ENCODE data around the gene METTL17.
"Not testable (repeated sequence)": the region's sequence is repeated elsewhere in the genome, so short reads cannot be mapped to it uniquely, and the experiment has no call there.

The METTL17 gene

DNA sequence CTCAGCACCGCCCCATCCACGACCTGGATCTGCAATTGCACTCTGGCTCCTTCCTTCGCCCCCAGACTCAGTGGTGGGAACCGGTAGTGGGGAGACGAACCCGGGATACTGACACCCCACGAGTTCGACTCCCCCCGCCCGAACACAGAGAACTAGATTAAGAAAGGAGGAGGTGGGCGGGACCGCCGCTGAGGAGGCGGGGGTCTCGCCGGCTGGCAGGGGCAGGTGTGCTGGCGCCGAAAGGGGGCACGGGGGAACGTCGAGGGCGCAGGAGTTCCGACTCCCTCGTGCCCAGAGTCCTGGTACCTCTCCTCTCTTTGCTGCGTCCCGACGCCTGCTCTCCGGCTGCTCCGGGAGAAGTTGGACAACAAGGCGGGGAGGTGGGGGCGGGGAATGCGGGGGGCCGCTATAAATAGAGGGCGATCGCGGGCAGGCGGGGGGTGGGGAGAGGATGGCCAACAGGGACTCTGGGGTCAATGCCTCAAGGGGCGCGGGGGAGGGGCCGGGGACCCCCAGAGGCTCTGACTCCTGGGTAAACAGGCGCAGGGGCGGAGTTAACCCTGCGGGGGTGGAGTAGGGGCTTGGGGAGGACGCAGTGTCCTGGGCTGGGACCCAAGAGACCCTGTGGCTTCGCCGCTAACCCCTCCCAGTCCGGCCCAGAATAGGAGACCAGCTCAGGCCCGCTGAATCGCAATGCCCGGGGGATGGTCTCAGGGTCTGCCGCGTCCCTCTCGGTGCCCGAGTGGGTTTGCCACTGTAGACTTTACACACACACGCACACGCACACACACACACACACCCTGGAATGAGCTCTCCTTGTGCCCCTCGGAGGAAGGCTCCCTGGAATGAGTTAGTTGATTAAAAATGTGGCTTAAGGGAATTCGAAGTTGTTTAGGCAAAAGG lies 35.8 kb downstream of the METTL17 start:
- DNase-seq, result no peak

- DNase-seq, result no peak
These were observed 36.7 kb downstream of the METTL17 start for GRCh38 chr14:21026274-21026987.

DNA sequence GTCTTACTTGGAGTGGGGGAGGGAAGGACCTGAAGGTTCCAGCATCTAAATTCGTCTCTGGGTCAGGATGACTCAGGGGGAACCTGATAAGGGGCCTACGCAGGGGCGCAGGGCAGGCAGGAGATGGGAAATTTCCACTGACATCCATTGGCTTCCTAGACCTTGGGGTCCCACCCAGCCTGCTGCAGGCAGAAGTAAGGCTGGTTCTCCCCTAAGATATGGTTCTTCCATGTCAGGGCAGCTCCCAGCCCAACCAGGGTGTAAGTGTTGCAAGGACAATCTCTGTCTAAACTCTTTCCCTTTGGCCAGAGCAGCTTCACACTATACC lies 37.2 kb downstream of the METTL17 start:
- DNase-seq, result no peak

- DNase-seq, result no peak
These were observed 40.1 kb downstream of the METTL17 start, which contains the start of gene TPPP2 for GRCh38 chr14:21029917-21030316. TPPP2 (plus strand) TSS chr14:21030217; CDS start chr14:21030582, 365 bp downstream.

GRCh38 chr14:21030531-21030930 lies 40.8 kb downstream of the METTL17 start:
- no peak for DNase-seq

- DNase-seq, result no peak
These were observed 42.7 kb downstream of the METTL17 start for GRCh38 chr14:21032326-21033132.

DNA sequence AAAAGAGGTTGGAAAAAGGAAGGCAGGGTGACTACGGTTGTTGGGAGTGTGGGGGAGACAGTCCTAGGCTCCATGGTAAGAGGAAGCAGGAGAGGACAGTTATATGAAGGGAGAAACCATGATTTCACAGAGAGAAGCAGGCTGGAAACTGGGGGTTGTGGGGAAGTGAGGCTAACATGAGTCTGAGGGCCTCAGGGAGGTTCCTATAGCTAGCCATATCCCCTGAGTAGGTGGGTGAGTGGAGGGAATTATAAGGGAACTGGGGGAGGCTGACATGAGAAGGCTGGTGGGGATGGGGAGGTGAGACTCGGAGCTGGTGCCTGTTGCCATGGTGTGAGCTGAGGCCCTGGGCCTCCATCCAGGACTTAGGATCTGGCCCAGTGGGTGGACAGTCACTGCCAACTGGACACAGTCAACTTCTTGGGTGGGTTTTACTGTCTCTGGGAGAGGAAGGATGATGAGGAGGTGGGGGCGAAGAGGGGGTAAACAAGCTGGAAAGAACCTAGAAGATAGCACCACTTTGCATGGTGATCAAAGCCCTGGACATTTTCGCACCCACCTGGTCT lies 43.4 kb downstream of the METTL17 start:
- no peak for DNase-seq

GRCh38 chr14:21034707-21035106 lies 44.9 kb downstream of the METTL17 start, which contains the start of gene RNASE13:
RNASE13 (minus strand) TSS chr14:21034807; CDS start chr14:21034288, 519 bp downstream.
- no peak for DNase-seq

DNA sequence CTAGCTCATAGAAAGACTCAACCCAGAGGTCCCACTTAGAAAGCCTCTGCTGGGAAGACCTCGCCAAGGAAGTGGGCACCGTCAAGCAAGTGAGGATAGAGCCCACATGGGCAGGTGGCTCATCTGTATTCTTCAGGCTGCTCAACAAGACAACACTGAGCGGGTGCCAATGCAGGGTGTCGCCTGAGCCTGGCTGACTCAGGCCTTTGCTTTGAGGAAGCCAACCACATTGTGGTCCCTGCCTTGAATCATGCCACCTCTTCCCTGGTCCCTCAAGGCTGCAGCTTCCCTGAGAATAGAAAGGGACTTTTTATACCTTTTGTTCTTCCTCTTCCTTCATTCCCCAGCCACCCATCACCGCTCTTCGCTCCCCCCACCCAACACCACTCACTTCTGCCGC lies 47.0 kb downstream of the METTL17 start:
- DNase-seq, result no peak

DNA sequence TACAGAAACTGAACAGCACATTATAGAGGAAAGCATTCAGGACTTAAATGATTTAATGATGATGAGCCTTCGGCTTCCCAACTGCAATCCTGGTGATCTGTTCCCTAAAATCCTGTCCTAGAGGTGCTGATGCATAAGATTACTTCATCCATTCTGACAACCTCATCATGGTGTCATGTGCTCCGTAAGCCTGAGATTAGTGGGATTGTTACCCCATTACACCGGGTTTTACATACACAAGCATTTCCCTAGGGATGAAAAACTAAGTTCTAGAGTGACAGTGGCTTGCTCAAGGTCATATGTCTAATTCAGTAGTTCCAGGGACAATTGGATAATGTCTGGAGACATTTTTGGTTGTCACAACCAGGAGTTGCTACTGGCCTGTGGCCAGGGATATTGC lies 47.4 kb downstream of the METTL17 start:
- no peak for DNase-seq

GRCh38 chr14:21038441-21039422 lies 49.0 kb downstream of the METTL17 start:
- peak; percentile 27 for DNase-seq

DNA sequence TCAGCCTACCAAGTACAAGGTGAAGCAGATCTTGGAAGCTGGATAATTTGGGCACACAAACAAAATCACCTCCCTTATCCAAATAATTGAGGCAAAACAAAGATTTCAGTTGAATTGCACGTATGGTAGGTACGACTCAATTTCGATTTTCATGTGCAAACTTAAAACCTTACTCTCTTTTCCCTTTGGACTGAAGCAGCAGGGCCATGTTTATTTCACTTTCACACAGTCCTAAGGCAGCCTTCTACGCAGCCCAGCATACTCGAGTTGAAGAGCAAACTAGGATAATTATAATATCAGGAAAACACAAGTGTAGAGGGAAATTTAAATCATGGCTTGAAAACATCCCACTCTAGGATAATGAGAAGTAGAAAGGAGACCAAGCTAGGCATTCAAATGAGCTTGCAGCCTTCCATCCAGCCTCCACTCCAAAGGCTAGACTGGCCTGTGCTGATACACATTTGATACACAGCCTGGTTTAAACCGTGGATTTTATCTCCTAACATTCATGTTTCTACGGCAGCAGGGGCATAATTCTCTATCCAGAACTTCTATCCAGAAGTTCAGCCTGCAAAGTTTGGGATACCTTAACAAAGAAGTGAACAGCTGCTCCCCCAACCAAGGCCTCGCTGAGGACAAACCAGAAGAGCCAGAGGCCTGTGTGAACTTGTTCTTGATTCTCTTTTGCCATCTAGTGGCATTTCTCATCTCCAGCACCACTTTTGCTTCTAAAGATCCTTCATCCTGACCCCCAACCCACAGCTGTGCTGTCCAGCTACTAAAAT lies 50.0 kb downstream of the METTL17 start:
- DNase-seq, result peak; percentile 54

DNA sequence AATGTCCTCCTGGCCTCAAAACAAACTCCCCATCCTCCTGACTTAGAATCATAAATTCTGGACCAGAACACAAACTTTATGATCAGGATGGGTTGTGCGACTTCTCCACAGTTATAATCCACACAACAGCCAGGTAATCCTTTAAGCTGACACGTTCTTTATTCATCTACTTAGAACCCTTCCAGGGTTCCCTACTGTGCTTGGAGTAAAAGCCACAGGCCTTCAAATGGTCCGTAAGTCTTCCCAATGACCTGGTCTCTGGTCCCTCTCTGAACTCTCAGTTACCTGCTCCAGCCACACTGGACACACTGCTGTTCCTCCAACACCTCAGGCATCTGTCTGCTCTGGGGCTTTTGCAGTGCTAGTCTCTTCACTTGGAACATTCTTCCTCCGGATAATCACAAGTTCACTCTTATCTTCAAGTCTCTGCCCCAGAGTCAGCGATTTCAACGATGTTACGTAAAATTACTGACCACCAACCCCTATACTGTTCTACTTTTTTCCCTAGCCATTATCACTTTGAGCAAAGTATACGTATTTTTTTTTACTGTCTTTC lies 50.7 kb downstream of the METTL17 start:
- no peak for DNase-seq

DNA sequence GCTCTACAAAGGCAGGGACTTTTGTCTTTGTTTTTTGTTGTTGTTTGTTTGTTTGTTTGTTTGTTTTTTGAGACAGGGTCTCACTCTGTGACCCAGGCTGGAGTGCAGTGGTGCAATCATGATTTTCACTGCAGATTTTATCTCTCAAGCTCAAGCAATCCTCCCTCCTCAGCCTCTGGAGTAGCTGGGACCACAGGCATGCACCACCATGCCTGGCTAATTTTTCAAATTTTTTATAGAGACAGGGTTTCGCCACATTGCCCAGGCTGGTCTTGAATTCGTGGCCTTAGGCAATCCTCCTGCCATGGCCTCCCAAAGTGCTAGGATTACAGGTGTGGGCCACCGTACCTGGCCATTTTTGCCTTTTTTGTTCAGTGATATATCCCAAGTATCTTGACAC lies 51.2 kb downstream of the METTL17 start:
- DNase-seq, result not testable (repeated sequence)

DNA sequence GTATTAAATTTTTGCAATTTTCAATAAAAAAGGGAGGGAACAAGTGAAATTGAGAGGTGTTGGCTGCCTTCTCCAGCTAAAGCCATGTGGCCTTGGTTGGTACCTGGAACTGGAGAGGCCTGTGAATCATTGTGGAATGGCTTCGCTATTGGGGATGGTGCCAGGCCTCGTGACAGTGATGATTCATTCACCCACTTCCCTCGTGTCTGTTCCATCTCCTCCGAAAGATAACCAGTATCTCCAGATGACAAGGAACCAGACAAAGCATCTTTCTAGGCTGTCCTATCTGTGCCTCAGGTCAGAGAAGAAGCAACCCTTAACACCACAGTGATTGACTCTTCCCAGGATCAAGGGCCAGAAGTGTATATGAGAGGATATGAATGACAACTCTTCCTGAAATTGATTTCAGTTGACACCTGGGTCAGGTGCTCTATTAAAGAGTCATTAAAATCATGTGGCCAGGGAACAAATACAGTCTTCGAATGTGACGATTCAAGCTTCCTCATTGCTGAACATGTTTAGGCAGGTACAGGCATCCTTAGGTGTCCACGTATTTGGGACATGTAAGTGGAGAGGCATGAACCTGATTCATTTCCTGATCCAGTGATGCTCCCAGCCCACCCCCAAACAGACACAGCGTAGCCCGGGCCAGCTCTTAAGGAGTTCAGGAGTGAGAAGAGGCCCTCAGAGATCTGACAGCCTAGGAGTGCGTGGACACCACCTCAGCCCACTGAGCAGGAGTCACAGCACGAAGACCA lies 52.1 kb downstream of the METTL17 start, which contains the start of gene RNASE7:
TSS of gene RNASE7 (plus strand) at position 687 of the 758 bp plus-strand sequence. CDS start 631 bp downstream, outside the sequence.
- no peak for DNase-seq

DNA sequence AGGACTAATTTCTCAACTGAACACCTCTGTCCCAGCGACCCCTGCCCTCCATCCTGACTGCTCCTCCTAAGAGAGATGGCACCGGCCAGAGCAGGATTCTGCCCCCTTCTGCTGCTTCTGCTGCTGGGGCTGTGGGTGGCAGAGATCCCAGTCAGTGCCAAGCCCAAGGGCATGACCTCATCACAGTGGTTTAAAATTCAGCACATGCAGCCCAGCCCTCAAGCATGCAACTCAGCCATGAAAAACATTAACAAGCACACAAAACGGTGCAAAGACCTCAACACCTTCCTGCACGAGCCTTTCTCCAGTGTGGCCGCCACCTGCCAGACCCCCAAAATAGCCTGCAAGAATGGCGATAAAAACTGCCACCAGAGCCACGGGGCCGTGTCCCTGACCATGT lies 53.1 kb downstream of the METTL17 start:
- no peak for DNase-seq

- no peak for DNase-seq
These were observed 53.7 kb downstream of the METTL17 start for GRCh38 chr14:21043387-21043973.

GRCh38 chr14:21043974-21044618 lies 54.3 kb downstream of the METTL17 start:
- DNase-seq, result peak; percentile 32
